K562 (cell line): ENCODE data around the gene GABRA4.

Experiments used
- FOS ChIP-seq: IDR thresholded peaks from 3 replicates; pipeline ENCODE4 v1.6.1; 2011; ENCODE audit not compliant: insufficient read length; ENCODE audit errors: extremely low read depth
- ZBTB33 ChIP-seq: sonication (generic); formaldehyde crosslinking; IDR thresholded peaks from 2 replicates; pipeline ENCODE4 v1.8.1; 2023; ENCODE audit warnings: mild to moderate bottlenecking, missing genetic modification reagents

- TF ChIP-seq ZBTB33 (CRISPR knock-in tag) (no peak), FOS (no peak)
Observed at GRCh38 chr4:46980851-46981250, 12.5 kb downstream of the GABRA4 start.
